Gastroesophageal sphincter (tissue), 3 donors: ENCODE data around the gene SLC17A9.

Experiments
- EP300 ChIP-seq: sonication (generic); formaldehyde crosslinking; IDR thresholded peaks from one replicate; pipeline ENCODE4 v1.6.1; 2017; ENCODE audit warnings: antibody characterized with exemption, mild to moderate bottlenecking
- POLR2AphosphoS5 ChIP-seq: sonication (generic); formaldehyde crosslinking; IDR thresholded peaks from one replicate; pipeline ENCODE4 v1.6.1; 2017; ENCODE audit warnings: antibody characterized with exemption
- TF ChIP-seq, protein P1 (sequence below), 4 experiments: fragments of 200-600 bp in 2 of 4; fragments of 450-650 bp in 2 of 4; sonication (generic) in 1 of 4; IDR thresholded peaks; one replicate each; pipeline ENCODE4 v1.5.1; 2017 to 2019; ENCODE audit warnings: antibody characterized with exemption in 4 of 4, mild to moderate bottlenecking in 2 of 4, moderate library complexity in 2 of 4

DNA sequence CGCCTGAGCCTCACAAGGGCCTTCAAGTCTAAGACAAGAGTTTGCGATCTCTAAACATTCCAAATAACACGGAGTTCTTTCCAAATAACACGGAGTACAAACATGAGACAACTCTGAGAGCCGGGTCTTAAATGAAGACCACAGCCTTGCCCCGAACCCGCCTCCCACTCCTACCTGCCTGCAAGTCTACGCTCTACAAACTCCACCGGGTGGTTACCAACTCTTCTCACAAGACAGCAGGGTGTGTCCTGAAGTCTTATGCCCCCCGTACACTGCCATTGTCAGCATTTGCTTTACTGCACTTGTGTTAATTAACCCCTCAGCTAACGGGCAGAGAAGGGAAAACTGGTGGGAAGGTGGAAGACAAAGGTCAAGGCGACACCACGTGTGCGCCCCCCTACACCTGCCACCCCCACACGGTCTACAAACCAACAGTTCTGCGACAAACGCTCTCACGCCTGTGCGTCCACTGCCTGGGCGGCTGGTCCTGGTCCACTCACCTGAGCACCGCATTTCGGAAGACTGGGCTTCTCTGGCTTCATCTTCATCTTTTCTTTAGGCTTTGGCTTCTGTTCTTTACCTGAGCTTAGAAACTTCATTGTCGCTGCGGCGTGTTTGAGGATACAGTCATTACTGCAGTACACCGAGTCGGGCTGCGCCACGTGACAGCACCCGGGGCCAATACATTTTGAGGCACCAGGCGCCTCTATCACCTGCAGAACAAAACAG is 45.7 kb upstream of the SLC17A9 start:
- TF ChIP-seq, protein P1, sequence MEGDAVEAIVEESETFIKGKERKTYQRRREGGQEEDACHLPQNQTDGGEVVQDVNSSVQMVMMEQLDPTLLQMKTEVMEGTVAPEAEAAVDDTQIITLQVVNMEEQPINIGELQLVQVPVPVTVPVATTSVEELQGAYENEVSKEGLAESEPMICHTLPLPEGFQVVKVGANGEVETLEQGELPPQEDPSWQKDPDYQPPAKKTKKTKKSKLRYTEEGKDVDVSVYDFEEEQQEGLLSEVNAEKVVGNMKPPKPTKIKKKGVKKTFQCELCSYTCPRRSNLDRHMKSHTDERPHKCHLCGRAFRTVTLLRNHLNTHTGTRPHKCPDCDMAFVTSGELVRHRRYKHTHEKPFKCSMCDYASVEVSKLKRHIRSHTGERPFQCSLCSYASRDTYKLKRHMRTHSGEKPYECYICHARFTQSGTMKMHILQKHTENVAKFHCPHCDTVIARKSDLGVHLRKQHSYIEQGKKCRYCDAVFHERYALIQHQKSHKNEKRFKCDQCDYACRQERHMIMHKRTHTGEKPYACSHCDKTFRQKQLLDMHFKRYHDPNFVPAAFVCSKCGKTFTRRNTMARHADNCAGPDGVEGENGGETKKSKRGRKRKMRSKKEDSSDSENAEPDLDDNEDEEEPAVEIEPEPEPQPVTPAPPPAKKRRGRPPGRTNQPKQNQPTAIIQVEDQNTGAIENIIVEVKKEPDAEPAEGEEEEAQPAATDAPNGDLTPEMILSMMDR (IDR thresholded peaks at IDR 0.05) = no peak
- TF ChIP-seq EP300 (no peak), POLR2AphosphoS5 (no peak)
